Measurements from ENCODE around the gene TAS2R16.
"Not testable (repeated sequence)": the region's sequence is repeated elsewhere in the genome, so short reads cannot be mapped to it uniquely, and the experiment has no call there.

TAS2R16 gene

DNA sequence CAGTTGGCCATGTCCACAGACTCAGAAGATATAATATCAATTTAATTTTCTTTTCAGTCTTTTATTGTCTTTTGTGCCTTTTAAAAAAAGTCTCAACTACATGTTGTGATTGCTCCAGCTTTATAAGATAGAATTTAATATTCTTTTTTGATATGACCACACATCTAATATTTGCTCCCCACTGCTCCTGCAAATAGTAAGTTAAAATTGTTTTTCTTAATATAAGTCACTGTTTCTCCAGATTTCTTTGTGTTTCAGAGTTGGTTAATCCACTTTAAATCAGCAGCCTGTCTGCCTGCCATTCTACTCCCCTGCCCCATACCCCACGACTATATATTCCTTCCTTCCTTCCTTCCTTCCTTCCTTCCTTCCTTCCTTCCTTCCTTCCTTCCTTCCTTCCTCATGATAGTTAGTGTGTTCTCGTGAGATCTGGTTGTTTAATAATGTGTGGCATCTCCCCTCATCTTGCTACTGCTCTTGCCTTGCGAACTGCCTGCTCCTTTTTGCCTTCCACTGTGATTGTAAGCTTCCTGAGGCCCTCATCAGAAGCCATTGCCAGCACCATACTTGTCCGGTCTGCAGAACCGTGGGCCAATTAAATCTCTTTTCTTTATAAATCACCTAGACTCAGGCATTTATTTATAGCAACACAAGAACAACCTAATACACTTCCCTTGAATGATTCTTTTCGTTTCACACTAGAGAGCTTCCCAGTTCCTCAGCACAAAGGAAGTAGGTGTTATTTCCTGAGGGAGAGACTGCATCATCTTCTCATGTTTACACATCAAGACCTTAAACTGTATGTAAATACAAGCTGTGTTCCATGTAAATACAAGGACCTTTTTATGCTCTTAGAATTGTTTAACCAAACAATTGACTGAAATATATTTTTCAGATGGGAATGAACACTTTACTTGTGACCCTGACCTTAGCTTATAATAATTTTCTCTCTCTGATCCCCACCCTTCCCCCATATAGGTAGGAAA lies 24.5 kb downstream of the TAS2R16 start:
- DNase-seq (ENCODE audit: low read depth) = no peak

DNA sequence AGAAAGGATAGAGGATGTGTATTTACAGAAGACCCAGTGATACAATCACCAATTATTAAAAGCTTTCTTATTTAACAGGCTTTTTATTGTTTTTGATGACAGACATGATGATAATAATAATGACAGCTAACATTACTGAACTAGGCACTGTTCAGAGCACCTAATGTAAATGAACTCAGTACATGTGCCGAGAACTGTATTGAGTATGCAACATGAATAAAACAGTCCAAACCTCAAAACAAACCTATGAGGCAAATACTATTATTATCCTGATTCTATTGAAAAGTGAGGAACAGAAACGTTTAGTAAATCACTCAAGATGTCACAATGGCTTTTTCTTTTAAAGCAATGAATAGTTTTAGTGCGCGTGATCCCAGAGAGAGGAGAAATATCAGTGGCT lies 27.1 kb downstream of the TAS2R16 start:
- DNase-seq (ENCODE audit: low read depth) = no peak

DNA sequence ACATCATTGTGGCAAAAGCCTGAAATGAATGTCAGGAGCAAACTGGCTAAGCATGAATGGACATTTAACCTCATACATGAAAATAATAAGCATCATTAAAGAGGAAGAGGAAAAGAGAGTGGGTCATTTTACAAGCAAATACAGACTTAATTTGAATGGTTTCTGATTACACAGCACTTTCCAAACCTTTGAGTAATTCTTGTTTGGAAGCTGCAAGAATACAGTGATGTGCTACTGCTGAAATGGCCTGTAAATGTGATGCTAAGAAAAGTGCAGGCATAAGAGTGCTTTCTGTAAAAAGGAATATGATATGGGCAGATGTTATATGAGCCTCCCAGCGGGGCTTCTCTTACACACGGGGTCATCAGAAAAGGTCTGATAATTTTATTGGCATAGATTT lies 30.2 kb downstream of the TAS2R16 start:
- DNase-seq (ENCODE audit: low read depth) = no peak

DNA sequence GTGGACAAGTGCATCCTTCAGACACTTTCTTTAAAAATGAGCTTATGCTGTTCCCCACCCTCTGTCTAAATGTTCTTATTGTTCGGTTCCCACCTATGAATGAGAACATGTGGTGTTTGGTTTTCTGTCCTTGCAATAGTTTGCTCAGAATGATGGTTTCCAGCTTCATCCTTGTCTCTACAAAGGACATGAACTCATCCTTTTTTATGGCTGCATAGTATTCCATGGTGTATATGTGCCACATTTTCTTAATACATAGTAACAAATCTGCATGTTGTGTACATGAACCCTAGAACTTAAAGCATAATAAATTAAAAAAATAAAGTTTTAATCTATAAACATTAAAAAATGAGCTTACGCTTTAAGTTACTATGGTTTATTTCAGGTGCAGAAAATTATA lies 41.8 kb downstream of the TAS2R16 start:
- not testable (repeated sequence) for DNase-seq (ENCODE audit: low read depth)

DNA sequence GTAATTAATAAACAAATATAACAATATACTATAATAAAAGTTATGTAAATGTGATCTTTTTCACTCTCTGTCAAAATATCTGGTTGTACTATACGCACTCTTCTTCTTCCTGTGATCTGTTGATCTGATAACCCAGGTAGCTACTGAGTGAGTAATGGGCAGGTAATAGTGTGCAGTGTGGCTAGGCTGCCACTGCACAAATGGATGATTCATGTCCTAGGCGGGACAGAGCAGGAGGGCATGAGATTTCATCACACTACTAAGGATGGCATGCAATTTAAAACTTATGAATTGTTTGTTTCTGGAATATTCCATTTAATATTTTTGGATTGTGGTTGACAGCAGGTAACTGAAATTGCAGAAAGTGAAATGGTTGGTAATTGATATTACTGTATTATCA lies 44.5 kb downstream of the TAS2R16 start:
- DNase-seq (ENCODE audit: low read depth) = no peak

DNA sequence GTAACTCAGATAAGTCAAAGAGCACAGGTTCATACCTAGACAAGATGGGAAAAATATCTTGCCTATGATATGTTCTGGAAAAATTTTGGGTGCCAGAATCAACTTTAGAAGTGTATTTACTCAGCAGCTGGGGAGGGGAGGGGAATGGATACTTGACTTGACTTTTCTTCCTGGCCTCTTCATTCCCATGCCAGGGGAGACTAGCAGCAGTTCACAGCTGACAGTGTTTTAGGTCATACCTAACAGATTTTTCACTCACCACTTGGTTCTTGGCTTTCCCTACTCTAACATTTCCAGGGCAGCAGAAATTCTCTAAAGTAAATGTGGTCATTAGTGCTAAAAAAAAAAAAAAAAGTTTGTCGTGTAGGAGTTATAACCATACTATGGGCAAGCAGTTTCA lies 46.3 kb downstream of the TAS2R16 start:
- no peak for DNase-seq (ENCODE audit: low read depth)

Measured in HS-27A (cell line).